OCI-LY3 (cell line): ENCODE measurements around the gene MAST2.

ENCODE experiments used
- EZH2phosphoT487 ChIP-seq: fragments of 200-600 bp; shearing (Covaris generic); IDR thresholded peaks from 2 replicates; pipeline ENCODE4 v1.6.1; 2018; ENCODE audit warnings: antibody characterized with exemption, mixed run types, low read depth
- TF ChIP-seq, protein P1 (sequence below): fragments of 200-600, 300-600 bp; sonication (generic); IDR thresholded peaks from 2 replicates; pipeline ENCODE4 v1.5.1; 2014; ENCODE audit warnings: antibody characterized with exemption, low read length, low read depth

- TF ChIP-seq, protein P1, sequence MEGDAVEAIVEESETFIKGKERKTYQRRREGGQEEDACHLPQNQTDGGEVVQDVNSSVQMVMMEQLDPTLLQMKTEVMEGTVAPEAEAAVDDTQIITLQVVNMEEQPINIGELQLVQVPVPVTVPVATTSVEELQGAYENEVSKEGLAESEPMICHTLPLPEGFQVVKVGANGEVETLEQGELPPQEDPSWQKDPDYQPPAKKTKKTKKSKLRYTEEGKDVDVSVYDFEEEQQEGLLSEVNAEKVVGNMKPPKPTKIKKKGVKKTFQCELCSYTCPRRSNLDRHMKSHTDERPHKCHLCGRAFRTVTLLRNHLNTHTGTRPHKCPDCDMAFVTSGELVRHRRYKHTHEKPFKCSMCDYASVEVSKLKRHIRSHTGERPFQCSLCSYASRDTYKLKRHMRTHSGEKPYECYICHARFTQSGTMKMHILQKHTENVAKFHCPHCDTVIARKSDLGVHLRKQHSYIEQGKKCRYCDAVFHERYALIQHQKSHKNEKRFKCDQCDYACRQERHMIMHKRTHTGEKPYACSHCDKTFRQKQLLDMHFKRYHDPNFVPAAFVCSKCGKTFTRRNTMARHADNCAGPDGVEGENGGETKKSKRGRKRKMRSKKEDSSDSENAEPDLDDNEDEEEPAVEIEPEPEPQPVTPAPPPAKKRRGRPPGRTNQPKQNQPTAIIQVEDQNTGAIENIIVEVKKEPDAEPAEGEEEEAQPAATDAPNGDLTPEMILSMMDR = no peak
- TF ChIP-seq EZH2phosphoT487 = no peak
Observed at GRCh38 chr1:45999507-45999906, 196.1 kb downstream of the MAST2 start.
